ENCODE results near the gene GNAS-AS1.

GNAS-AS1 gene

GRCh38 chr20:58850693-58851174 lies at the start of gene GNAS-AS1:
Gene GNAS-AS1, minus strand, starts transcription at chr20:58850902.
- DNase-seq = peak; percentile 91

- DNase-seq = no peak
Measured at GRCh38 chr20:58900397-58900796, 49.7 kb upstream of the GNAS-AS1 start.

- no peak for DNase-seq
Measured at GRCh38 chr20:58899512-58899911, 48.8 kb upstream of the GNAS-AS1 start.

- no peak for DNase-seq
Measured at GRCh38 chr20:58898629-58899408, 48.1 kb upstream of the GNAS-AS1 start.

- DNase-seq = no peak
Measured at GRCh38 chr20:58897488-58897887, 46.8 kb upstream of the GNAS-AS1 start.

DNA sequence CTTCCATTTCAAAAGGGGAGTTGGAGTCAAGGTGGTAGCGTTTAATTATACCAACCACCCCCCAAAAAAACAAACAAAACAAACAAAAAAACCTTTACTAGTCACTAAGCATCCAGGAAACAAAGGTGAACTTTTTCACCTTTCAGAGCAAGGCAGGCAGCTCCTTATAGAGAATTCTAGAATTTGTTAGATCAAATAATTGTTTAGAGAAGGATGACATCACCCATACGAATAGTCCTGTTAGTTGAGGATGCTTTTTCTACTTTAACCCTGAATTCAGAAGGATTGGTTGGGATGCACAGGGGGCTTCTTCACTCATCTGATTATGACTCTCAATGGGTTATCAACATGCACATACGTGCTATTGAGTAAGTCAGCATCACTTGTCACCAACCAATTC lies 46.1 kb upstream of the GNAS-AS1 start:
- no peak for DNase-seq

GRCh38 chr20:58895448-58896180 lies 44.9 kb upstream of the GNAS-AS1 start:
- DNase-seq = no peak

DNA sequence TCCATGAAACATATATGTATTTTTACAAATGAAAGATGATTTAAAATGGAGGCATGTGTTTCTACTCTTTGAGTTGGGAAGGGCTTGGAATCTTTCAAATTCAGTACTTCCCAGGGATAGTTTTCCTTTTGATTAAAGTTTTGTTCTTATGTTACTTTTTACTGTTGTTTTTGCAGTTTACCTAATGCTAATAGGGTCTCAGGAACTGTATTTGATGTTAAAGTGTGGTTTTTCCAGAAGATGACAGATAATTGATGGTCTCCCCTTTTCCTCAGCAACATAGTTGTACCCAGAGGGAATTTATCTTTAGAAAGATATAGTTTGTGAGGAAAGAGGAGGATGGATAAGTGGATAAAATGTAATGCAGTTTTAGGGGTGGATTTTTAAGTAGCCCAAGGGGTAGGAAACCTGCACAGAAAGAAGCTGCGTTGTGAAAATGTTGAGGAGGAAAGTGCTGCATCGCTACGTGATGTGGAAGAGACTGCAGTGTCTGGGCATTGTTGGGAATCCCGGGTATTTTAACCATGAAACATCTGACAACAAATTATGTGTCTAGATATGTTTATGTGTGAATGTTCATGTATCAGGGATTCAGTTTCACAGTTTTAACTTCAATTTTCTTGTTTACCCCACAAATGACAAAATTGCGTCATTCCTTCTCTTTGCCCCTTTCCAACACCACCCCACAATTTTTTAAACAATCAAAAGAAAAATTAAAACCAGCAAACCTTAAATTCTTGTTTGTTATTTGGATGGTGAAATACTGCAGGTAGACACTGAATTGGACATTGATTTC lies 44.1 kb upstream of the GNAS-AS1 start:
- DNase-seq = no peak

GRCh38 chr20:58893355-58894120 lies 42.8 kb upstream of the GNAS-AS1 start:
- peak; percentile 76 for DNase-seq

GRCh38 chr20:58892932-58893224 lies 42.2 kb upstream of the GNAS-AS1 start:
- DNase-seq = no peak

GRCh38 chr20:58892141-58892931 lies 41.6 kb upstream of the GNAS-AS1 start:
- peak; percentile 83 for DNase-seq

DNA sequence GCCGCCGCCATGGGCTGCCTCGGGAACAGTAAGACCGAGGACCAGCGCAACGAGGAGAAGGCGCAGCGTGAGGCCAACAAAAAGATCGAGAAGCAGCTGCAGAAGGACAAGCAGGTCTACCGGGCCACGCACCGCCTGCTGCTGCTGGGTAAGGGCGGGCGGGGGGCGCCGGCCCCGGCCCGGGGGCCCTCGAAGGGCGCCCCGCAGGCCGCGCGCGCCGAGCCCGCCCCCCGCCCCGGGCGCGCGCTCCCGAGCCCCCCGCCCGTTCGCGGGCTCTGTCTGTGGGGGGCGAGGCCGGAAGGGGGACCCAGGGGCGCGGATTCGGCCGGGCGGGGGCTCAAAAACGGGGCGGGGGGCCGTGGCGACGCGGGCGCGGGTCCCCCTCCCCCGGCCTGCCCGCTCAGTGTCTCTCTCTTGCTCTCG lies 41.0 kb upstream of the GNAS-AS1 start:
- DNase-seq = peak; percentile 48

- DNase-seq = peak; percentile 74
Measured at GRCh38 chr20:58891086-58891717, 40.5 kb upstream of the GNAS-AS1 start.

DNA sequence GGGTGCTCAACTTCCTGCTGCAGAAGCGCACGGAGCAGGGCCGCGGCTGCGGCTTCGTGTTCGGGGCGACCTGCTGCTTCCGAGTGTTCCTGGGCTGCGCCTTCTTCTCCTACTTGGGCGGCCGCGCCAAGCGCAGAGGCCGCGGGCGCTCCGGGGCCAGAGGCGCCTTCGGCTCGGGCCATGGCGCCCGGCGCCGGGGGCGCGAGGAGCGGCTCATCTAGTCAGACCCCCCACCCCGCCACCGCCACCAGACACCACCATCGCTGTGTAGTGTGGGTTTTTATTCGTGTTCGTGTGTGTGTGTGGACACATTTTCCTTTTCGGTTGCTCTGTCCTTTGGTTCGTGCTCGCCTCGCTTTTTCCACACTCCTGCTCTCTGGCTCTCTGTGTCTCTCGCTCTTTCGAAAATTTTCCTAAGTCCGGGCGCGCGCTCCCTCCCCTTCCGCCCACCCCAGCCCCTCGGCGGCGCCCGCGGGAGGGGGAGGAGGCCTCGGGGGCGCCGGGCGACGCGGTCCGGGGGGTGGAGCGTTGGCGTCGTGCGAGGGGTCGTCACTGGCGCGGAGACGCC lies 39.9 kb upstream of the GNAS-AS1 start:
- DNase-seq = peak; percentile 67

DNA sequence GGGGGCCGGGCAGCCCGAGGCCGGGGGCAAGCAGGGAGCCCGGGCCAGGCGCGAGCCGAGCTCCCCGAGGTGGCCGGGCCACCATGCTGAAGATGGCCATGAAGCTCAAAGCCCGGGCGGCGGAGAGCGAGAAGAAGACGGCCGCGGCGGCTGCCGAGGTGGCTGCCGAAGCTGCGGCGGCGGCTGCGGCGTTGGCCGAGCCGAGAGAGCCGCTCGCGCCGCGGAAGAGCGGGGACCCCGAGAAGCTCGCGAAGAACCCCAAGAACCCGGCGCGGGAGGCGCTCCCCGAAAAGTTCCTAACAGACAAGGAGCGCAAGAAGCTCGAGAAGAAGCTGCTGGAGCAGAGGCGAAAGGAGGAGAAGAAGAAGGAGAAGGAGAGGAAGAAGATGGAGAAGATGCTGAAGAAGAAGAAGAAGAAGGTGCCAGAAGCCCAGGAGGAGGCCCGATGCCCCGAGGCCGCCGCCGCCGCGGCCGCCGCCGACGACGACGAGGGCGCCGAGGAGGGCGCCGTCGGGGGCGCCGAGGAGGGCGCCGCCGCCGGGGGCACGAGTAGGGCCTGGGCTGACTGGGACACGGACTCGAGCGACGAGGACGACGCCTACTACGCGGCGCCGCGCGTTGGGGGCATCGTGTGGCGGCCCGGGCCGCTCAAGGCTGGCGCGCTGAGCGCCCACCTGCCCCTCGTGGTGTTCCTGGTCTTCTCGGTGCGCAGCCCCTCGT lies 39.3 kb upstream of the GNAS-AS1 start:
- DNase-seq = no peak

DNA sequence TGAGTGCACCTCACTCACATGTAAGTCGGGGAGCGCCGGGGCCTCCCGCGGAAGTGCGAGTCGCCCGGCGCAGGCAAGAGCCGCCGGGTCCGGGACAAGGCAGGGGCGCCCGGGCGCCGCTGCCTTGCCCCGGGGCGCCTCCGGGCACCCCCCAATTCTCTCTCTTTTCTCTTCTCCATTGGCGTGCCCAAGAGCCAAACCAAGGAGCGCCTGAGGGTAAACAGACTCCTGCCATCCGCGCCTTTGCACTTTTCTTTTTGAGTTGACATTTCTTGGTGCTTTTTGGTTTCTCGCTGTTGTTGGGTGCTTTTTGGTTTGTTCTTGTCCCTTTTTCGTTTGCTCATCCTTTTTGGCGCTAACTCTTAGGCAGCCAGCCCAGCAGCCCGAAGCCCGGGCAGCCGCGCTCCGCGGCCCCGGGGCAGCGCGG lies 38.6 kb upstream of the GNAS-AS1 start:
- DNase-seq = no peak

GRCh38 chr20:58888521-58889333 lies 38.0 kb upstream of the GNAS-AS1 start:
- DNase-seq = peak; percentile 86

GRCh38 chr20:58888103-58888502 lies 37.4 kb upstream of the GNAS-AS1 start:
- no peak for DNase-seq

DNA sequence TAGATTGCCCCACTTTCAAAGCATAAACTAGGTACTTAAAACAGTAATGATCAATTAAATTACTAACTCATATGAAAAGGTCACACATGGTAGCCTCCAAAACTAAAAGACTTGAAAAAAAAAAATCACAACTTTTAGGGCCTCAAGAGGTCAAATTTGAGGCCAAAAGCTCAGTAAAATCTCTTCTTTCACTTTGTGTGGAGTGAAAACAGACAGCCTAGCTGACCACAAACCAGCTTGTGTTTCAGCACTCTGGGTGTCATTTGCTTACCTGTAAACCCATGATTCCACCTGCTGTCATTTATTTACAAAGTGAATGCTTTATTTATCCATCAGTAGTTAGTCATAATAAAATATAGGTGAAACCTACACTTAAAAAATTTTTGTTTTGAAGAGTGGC lies 35.8 kb upstream of the GNAS-AS1 start:
- no peak for DNase-seq
